ENCODE results near the gene ACSS2. TPM values are rescaled to one million over a fixed set of nuclear protein-coding genes. Genes with fewer than 3 reads are reported as not detected.

Gene ACSS2
- total RNA-seq, 4 donors from 2014 or later, result 158 to 473 (median 267) TPM

DNA sequence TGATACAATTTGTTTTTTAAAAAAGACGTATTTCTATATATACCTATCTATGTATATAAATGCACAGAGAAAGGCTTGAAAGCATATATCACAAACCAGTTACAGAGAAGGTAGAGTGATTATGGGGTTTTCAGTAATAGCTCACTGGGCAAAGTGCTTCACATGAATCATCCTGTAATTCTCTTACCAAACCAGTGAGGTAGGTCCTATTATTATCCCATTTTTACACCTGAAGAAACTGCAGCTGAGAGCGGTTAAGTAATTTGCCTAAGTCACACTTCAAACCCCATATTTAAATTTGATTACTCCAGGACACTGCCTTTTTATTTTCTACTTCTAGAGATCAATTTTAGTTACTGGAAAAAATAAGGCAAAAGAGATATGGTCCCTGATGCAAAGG is 74.8 kb downstream of the ACSS2 start:
- Histone ChIP-seq H3K27me3 (no peaks in the 10 kb centered on the region), H3K9me3 (no peaks in the 10 kb centered on the region), H3K4me3 (no peak overlapping the region), H3K36me3 (no peaks in the 10 kb centered on the region), H3K4me1 (peaks cover 0 to 28% (median 3%) of the 10 kb centered on the region in 4 donors), H3K27ac (peak overlapping the region in 1 of 4 donors; percentile 62)
- no peak for TF ChIP-seq POLR2A (IDR thresholded peaks at IDR 0.05)
- TF ChIP-seq, protein P1, sequence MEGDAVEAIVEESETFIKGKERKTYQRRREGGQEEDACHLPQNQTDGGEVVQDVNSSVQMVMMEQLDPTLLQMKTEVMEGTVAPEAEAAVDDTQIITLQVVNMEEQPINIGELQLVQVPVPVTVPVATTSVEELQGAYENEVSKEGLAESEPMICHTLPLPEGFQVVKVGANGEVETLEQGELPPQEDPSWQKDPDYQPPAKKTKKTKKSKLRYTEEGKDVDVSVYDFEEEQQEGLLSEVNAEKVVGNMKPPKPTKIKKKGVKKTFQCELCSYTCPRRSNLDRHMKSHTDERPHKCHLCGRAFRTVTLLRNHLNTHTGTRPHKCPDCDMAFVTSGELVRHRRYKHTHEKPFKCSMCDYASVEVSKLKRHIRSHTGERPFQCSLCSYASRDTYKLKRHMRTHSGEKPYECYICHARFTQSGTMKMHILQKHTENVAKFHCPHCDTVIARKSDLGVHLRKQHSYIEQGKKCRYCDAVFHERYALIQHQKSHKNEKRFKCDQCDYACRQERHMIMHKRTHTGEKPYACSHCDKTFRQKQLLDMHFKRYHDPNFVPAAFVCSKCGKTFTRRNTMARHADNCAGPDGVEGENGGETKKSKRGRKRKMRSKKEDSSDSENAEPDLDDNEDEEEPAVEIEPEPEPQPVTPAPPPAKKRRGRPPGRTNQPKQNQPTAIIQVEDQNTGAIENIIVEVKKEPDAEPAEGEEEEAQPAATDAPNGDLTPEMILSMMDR (IDR thresholded peaks at IDR 0.05), result no peak
- DNase-seq, result no peak

DNA sequence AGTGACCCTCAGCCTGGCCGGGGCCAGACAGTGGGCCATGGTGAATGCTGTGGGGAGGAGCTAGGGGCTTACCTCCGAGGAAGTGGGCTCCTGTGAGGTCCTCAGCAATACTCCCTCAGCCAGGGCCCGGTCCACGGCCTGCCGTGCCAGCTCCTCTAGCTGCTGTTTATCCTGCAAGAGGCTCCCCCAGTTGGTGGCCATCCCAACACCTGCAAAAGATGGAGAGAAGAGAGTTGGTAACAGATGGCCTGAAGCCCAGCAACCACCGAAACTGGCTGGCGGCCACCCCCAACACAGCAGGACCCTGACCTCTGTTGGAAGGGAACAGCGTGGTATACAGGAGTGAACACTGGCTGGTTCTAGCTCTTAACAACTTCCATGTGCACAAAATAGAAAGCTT is 75.2 kb downstream of the ACSS2 start:
- Histone ChIP-seq H3K27ac (peak overlapping the region in 1 of 4 donors; percentile 62), H3K4me1 (peaks cover 0 to 27% (median 3%) of the 10 kb centered on the region in 4 donors), H3K36me3 (no peaks in the 10 kb centered on the region), H3K9me3 (no peaks in the 10 kb centered on the region), H3K27me3 (no peaks in the 10 kb centered on the region), H3K4me3 (no peak overlapping the region)
- TF ChIP-seq POLR2A (IDR thresholded peaks at IDR 0.05), result no peak
- TF ChIP-seq, protein P1 (IDR thresholded peaks at IDR 0.05), result no peak
- no peak for DNase-seq

DNA sequence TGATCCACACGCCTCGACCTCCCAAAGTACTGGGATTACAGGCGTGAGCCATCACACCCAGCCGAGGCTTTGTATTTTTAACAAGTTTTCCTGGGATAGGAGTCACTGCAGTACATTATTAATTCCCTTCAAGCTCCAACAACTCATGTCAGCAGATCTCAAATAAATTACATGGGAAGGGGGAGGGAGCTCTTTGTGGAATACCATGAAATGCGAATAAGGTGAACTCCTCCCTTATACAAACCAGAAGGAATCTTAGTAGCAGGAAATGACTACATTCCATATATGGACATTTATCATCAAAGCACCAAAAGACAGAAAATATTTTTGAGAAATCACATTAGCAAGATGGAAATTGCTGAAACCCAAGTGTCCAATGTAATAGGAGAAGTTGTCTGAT is 76.3 kb downstream of the ACSS2 start:
- no peaks in the 10 kb centered on the region for H3K27me3 ChIP-seq
- H3K36me3 ChIP-seq, result no peaks in the 10 kb centered on the region
- no peak overlapping the region for H3K27ac ChIP-seq
- H3K4me1 ChIP-seq, result peaks cover 0 to 27% (median 3%) of the 10 kb centered on the region in 4 donors
- TF ChIP-seq, protein P1 (IDR thresholded peaks at IDR 0.05), result no peak
- TF ChIP-seq POLR2A (IDR thresholded peaks at IDR 0.05), result no peak
- DNase-seq, result no peak
- no peaks in the 10 kb centered on the region for H3K9me3 ChIP-seq
- no peak overlapping the region for H3K4me3 ChIP-seq

DNA sequence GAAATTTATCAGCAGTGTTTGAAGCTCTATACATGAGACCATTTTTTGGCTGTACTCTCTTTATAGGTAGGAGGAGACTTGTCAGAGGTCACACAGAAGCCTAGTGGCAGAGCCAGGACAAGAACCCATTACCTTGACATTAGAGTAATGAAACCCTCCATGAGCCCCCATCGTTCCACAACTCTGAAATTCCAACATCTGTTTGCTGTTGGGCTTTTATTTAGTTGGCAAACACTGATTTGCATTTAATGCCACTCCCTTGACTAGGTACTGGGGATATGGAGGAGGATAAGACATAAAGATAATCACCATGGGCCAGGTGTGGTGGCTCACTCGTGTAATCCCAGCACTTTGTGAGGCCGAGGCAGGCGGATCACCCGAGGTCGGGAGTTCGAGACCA is 77.5 kb downstream of the ACSS2 start:
- no peak for DNase-seq
- Histone ChIP-seq H3K9me3 (no peaks in the 10 kb centered on the region), H3K27ac (no peak overlapping the region), H3K27me3 (no peaks in the 10 kb centered on the region), H3K4me3 (no peak overlapping the region), H3K36me3 (no peaks in the 10 kb centered on the region), H3K4me1 (peaks cover 0 to 27% (median 3%) of the 10 kb centered on the region in 4 donors)
- TF ChIP-seq POLR2A (IDR thresholded peaks at IDR 0.05), result no peak
- TF ChIP-seq, protein P1 (IDR thresholded peaks at IDR 0.05), result no peak

DNA sequence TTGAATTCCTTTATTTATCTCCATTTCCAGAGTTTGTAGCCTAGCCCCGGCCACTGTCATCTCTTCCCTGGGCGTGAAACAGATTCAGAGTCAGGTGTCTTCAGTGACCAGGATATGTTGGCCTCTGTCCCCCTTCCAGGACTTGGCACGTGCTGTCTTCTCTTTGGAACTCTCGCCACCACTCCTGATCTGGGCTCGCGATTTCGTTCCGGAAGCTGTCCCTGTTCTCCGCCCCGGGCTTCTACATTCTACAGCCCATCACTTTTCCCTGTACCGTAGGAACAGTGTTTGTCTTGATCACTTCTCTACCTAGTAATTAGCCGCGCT is 78.5 kb downstream of the ACSS2 start:
- TF ChIP-seq, protein P1 (IDR thresholded peaks at IDR 0.05), result no peak
- no peak for TF ChIP-seq POLR2A (IDR thresholded peaks at IDR 0.05)
- H3K9me3 ChIP-seq, result no peaks in the 10 kb centered on the region
- no peak for DNase-seq

More for the DNA sequence above, 78.5 kb downstream of the ACSS2 start:
- Histone ChIP-seq H3K4me1 (peaks cover 0 to 21% (median 3%) of the 10 kb centered on the region in 4 donors), H3K27me3 (no peaks in the 10 kb centered on the region), H3K27ac (peak overlapping the region; percentile 74 to 95 (median 85)), H3K4me3 (peak overlapping the region; percentile 57 to 77 (median 73)), H3K36me3 (no peaks in the 10 kb centered on the region)

Measured in Peyer's patch (tissue), 4 donors.